ENCODE measurements around the gene LENG8.

LENG8 gene

GRCh38 chr19:54420383-54421168, 28.4 kb upstream of the LENG8 start:
- TF ChIP-seq CTCF (IDR thresholded peaks at IDR 0.05; ENCODE audit: unreplicated experiment in 3 of 3), result no peak

DNA sequence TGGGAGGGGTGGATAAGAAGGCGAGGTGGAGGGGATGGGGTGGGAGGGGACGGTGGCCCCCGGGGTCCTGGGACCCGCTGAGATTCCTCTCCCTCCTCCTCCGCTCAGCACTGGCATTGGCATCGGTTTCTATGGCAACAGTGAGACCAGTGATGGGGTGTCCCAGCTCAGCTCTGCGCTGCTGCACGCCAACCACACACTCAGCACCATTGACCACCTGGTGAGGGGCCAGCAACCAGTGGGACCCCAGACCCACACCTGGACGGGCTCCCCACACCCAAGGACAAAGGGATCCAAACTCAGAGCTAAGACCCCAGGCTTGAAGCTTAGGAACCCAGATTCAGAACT, 27.9 kb upstream of the LENG8 start:
- no peak overlapping the region for H3K4me3 Mint-ChIP-seq
- no peak for TF ChIP-seq CTCF (IDR thresholded peaks at IDR 0.05; ENCODE audit: unreplicated experiment in 3 of 3)
- peaks cover 28% of the 10 kb centered on the region for H3K4me1 Mint-ChIP-seq
- peaks cover 32% of the 10 kb centered on the region for H3K27me3 Mint-ChIP-seq (ENCODE audit: low read depth)
- H3K27ac Mint-ChIP-seq, result peak overlapping the region; percentile 31 to 52 (median 31)
- H3K36me3 Mint-ChIP-seq (ENCODE audit: low read depth), result no peaks in the 10 kb centered on the region
- H3K9me3 Mint-ChIP-seq, result no peaks in the 10 kb centered on the region

More at GRCh38 chr19:54420383-54421168, 28.4 kb upstream of the LENG8 start:
- H3K36me3 Mint-ChIP-seq (ENCODE audit: low read depth), result no peaks in the 10 kb centered on the region
- H3K27me3 Mint-ChIP-seq (ENCODE audit: low read depth), result peaks cover 31% of the 10 kb centered on the region
- peak overlapping the region; percentile 14 to 58 (median 18) for H3K4me3 Mint-ChIP-seq
- peak overlapping the region; percentile 59 to 81 (median 61) for H3K27ac Mint-ChIP-seq
- H3K4me1 Mint-ChIP-seq, result peaks cover 28% of the 10 kb centered on the region
- H3K9me3 Mint-ChIP-seq, result no peaks in the 10 kb centered on the region

- Mint-ChIP-seq H3K27me3 (ENCODE audit: low read depth) (peaks cover 32% of the 10 kb centered on the region), H3K36me3 (ENCODE audit: low read depth) (no peaks in the 10 kb centered on the region), H3K9me3 (no peaks in the 10 kb centered on the region), H3K4me3 (no peak overlapping the region), H3K27ac (peak overlapping the region; percentile 31 to 52 (median 31)), H3K4me1 (peaks cover 28% of the 10 kb centered on the region)
- TF ChIP-seq CTCF (IDR thresholded peaks at IDR 0.05; ENCODE audit: unreplicated experiment in 3 of 3), result no peak
Measured at GRCh38 chr19:54421521-54421920, 27.5 kb upstream of the LENG8 start.

DNA sequence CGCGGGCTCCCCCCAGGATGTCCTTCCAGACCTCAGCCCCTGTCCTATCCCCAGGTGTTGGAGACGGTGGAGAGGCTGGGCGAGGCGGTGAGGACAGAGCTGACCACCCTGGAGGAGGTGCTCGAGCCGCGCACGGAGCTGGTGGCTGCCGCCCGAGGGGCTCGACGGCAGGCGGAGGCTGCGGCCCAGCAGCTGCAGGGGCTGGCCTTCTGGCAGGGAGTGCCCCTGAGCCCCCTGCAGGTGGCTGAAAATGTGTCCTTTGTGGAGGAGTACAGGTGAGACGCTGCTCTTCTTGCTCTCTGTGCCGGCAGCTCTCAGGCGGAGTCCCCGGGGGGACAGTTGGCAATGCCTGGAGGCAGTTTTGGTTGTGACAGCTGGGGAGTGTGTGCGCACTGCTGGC, 26.9 kb upstream of the LENG8 start:
- no peak overlapping the region for H3K27ac Mint-ChIP-seq
- TF ChIP-seq CTCF (IDR thresholded peaks at IDR 0.05; ENCODE audit: unreplicated experiment in 3 of 3), result no peak
- H3K4me3 Mint-ChIP-seq, result no peak overlapping the region
- H3K9me3 Mint-ChIP-seq, result no peaks in the 10 kb centered on the region
- no peaks in the 10 kb centered on the region for H3K36me3 Mint-ChIP-seq (ENCODE audit: low read depth)
- peaks cover 29% of the 10 kb centered on the region for H3K27me3 Mint-ChIP-seq (ENCODE audit: low read depth)
- peaks cover 25% of the 10 kb centered on the region for H3K4me1 Mint-ChIP-seq

- Mint-ChIP-seq H3K36me3 (ENCODE audit: low read depth) (no peaks in the 10 kb centered on the region), H3K4me1 (peaks cover 11% of the 10 kb centered on the region), H3K27me3 (ENCODE audit: low read depth) (peaks cover 23% of the 10 kb centered on the region), H3K27ac (no peak overlapping the region), H3K9me3 (no peaks in the 10 kb centered on the region), H3K4me3 (no peak overlapping the region)
- no peak for TF ChIP-seq CTCF (IDR thresholded peaks at IDR 0.05; ENCODE audit: unreplicated experiment in 3 of 3)
Measured at GRCh38 chr19:54424201-54424600, 24.8 kb upstream of the LENG8 start.
